Measurements from ENCODE around the gene TINAG.

- no peak for TF ChIP-seq PKNOX1 (IDR thresholded peaks at IDR 0.05)
- no peak for TF ChIP-seq FOXA1 (IDR thresholded peaks at IDR 0.05)
- TF ChIP-seq FOXK2 (IDR thresholded peaks at IDR 0.05): no peak
- no peak for TF ChIP-seq L3MBTL2 (conservative IDR thresholded peaks at IDR 0.05)
- TF ChIP-seq ELF4 (IDR thresholded peaks at IDR 0.05): no peak
- no peak for TF ChIP-seq HDGF (IDR thresholded peaks at IDR 0.05; ENCODE audit: borderline replicate concordance)
- no peak for TF ChIP-seq FOXM1 (IDR thresholded peaks at IDR 0.05; ENCODE audit: borderline replicate concordance)
- no peak for TF ChIP-seq ZNF384 (IDR thresholded peaks at IDR 0.05)
- no peak for TF ChIP-seq NFRKB (IDR thresholded peaks at IDR 0.05)
- TF ChIP-seq CTBP1 (IDR thresholded peaks at IDR 0.05; ENCODE audit: borderline replicate concordance): no peak
- TF ChIP-seq BHLHE40 (IDR thresholded peaks at IDR 0.05; ENCODE audit: borderline replicate concordance): no peak
- TF ChIP-seq SP1 (IDR thresholded peaks at IDR 0.05): no peak
Observed at GRCh38 chr6:54285595-54285994, 22.6 kb upstream of the TINAG start.
